IMR-90 (cell line): ENCODE data around the gene KRTAP5-6. TPM values are rescaled to one million over a fixed set of nuclear protein-coding genes. Genes with fewer than 3 reads are reported as not detected.

Experiments
- ATAC-seq: fragments of 200-7000 bp; cut with Tn5 transposase; 2 replicates; pipeline ENCODE4 v1.9.1; 2020; ENCODE audit warnings: low read depth, mild to moderate bottlenecking, moderate library complexity
- BruUV-seq: library from RNA; stranded (reverse); fragments of 400-500 nt; replicated peaks from 2 replicates; lab custom pipeline; 2021; lab: Mats Ljungman, UMichigan
- CTCF ChIA-PET: fragments of 300-600 bp; formaldehyde crosslinking; extraction: SDS; loops from one replicate; lab custom pipeline; 2021; ENCODE audit warnings: antibody characterized with exemption; lab: Yijun Ruan, JAX
- POLR2A ChIA-PET: fragments of 300-600 bp; sonication (Branson Sonifier 250); formaldehyde crosslinking; loops from one replicate; lab custom pipeline; 2022; ENCODE audit warnings: antibody characterized with exemption; ENCODE audit not compliant: unreplicated experiment; lab: Charles Lee
- DNase-seq: peaks from one replicate; pipeline ENCODE4 v3.0.0; 2013
- H2AFZ ChIP-seq: replicated peaks from 2 replicates; pipeline ENCODE3; 2013; ENCODE audit warnings: low read length, mild to moderate bottlenecking; ENCODE audit not compliant: poor library complexity
- H2AK5ac ChIP-seq: 2 replicates; pipeline ENCODE4 v1.6.1; 2013; ENCODE audit warnings: low read depth, low read length, inconsistent platforms
- H2AK9ac ChIP-seq: replicated peaks from 2 replicates; pipeline ENCODE3; 2013; ENCODE audit warnings: mild to moderate bottlenecking, low read depth, low read length, moderate library complexity; ENCODE audit not compliant: poor library complexity
- H2BK120ac ChIP-seq: 2 replicates; pipeline ENCODE4 v1.6.1; 2013; ENCODE audit warnings: low read depth, low read length, inconsistent platforms
- H2BK15ac ChIP-seq: 3 replicates; pipeline ENCODE4 v1.6.1; 2013; ENCODE audit warnings: low read depth, low read length, inconsistent platforms
- H2BK20ac ChIP-seq: 2 replicates; pipeline ENCODE4 v1.6.1; 2013; ENCODE audit warnings: low read depth, mild to moderate bottlenecking, inconsistent platforms, low read length, moderate library complexity
- H2BK5ac ChIP-seq: 2 replicates; pipeline ENCODE4 v1.6.1; 2013; ENCODE audit warnings: mild to moderate bottlenecking, low read depth, low read length, inconsistent platforms; ENCODE audit not compliant: poor library complexity, severe bottlenecking
- H3K14ac ChIP-seq: replicated peaks from 2 replicates; pipeline ENCODE4 v1.6.1; 2013; ENCODE audit warnings: low read depth, low read length, inconsistent platforms
- H3K18ac ChIP-seq: 2 replicates; pipeline ENCODE4 v1.6.1; 2013; ENCODE audit warnings: low read depth, low read length, control low read depth
- H3K23ac ChIP-seq: 2 replicates; pipeline ENCODE4 v1.6.1; 2013; ENCODE audit warnings: low read depth, low read length, inconsistent platforms
- H3K27ac ChIP-seq: 2 replicates; pipeline ENCODE4 v1.5.1; 2013; ENCODE audit warnings: mild to moderate bottlenecking, control low read depth, low read length; ENCODE audit not compliant: insufficient read depth
- H3K27me3 ChIP-seq: 2 replicates; pipeline ENCODE4 v1.6.1; 2013; ENCODE audit warnings: low read length; ENCODE audit not compliant: control insufficient read depth, insufficient read depth
- H3K36me3 ChIP-seq: 2 replicates; pipeline ENCODE4 v1.6.1; 2013; ENCODE audit warnings: low read length, mixed read lengths; ENCODE audit not compliant: control insufficient read depth, insufficient read depth
- H3K4ac ChIP-seq: 2 replicates; pipeline ENCODE4 v1.6.1; 2013; ENCODE audit warnings: low read depth, low read length, inconsistent platforms
- H3K4me1 ChIP-seq: 2 replicates; pipeline ENCODE4 v1.6.1; 2013; ENCODE audit warnings: low read length, mixed read lengths; ENCODE audit not compliant: control insufficient read depth, insufficient read depth
- H3K4me2 ChIP-seq: 2 replicates; pipeline ENCODE4 v1.6.1; 2013; ENCODE audit warnings: low read depth, mild to moderate bottlenecking, control low read depth, low read length, moderate library complexity
- H3K4me3 ChIP-seq: 2 replicates; pipeline ENCODE4 v1.5.1; 2013; ENCODE audit warnings: low read depth, mild to moderate bottlenecking, control low read depth, low read length, moderate library complexity; ENCODE audit not compliant: insufficient read depth
- H3K56ac ChIP-seq: 2 replicates; pipeline ENCODE4 v1.6.1; 2013; ENCODE audit warnings: low read length, inconsistent platforms; ENCODE audit not compliant: insufficient read depth; ENCODE audit errors: extremely low read depth
- H3K79me1 ChIP-seq, 2 experiments: 2 replicates each; pipeline ENCODE4 v1.6.1; 2013; ENCODE audit warnings: low read length in 2 of 2, inconsistent platforms in 1 of 2, low read depth in 1 of 2
- H3K9ac ChIP-seq: 2 replicates; pipeline ENCODE4 v1.6.1; 2013; ENCODE audit warnings: low read depth, low read length, control low read depth
- H3K9me1 ChIP-seq: 2 replicates; pipeline ENCODE4 v1.6.1; 2013; ENCODE audit warnings: low read length, inconsistent platforms; ENCODE audit not compliant: insufficient read depth
- H3K9me3 ChIP-seq: 2 replicates; pipeline ENCODE4 v1.6.1; 2013; ENCODE audit warnings: low read length; ENCODE audit not compliant: control insufficient read depth, insufficient read depth
- H4K20me1 ChIP-seq: 2 replicates; pipeline ENCODE4 v1.6.1; 2013; ENCODE audit warnings: low read length, inconsistent platforms; ENCODE audit not compliant: insufficient read depth
- H4K5ac ChIP-seq: 2 replicates; pipeline ENCODE4 v1.6.1; 2013; ENCODE audit warnings: mild to moderate bottlenecking, low read depth, low read length, control low read depth
- H4K8ac ChIP-seq, 2 experiments: 2 replicates each; pipeline ENCODE4 v1.6.1; 2013; ENCODE audit warnings: low read depth in 2 of 2, low read length in 2 of 2, control low read depth in 1 of 2, inconsistent platforms in 1 of 2
- H4K91ac ChIP-seq: 2 replicates; pipeline ENCODE4 v1.6.1; 2013; ENCODE audit warnings: low read depth, low read length, inconsistent platforms; ENCODE audit not compliant: insufficient read depth
- BHLHE40 ChIP-seq: fragments of 150-350 bp; IDR thresholded peaks from 2 replicates; pipeline ENCODE4 v1.6.1; 2016; ENCODE audit warnings: mild to moderate bottlenecking, low read depth, low read length
- SMC3 ChIP-seq: fragments of 150-350 bp; IDR thresholded peaks from 2 replicates; pipeline ENCODE4 v1.6.1; 2016; ENCODE audit warnings: low read depth, mild to moderate bottlenecking, antibody characterized with exemption, low read length, moderate library complexity
- WGBS, 2 experiments: methylation state at CpG; one replicate each; pipeline versions ENCODE4 v1.1.5 to v1.1.7; 2013; ENCODE audit warnings: missing lambda C conversion rate in 2 of 2; ENCODE audit not compliant: insufficient read length in 1 of 2; ENCODE audit errors: extremely low coverage in 2 of 2; 5-methylcytosine and 5-hydroxymethylcytosine counted together
- dilution Hi-C: fragments of 300-500 bp; cut with HindIII; formaldehyde crosslinking; loops from one replicate; pipeline ENCODE4 v1.14.3; 2018; ENCODE audit warnings: low sequenced_read_pairs; ENCODE audit not compliant: unreplicated experiment
- in situ Hi-C: fragments of 300-500 bp; cut with MboI; formaldehyde crosslinking; loops from 3 replicates; pipeline ENCODE4 v1.14.3; 2019; ENCODE audit warnings: low sequenced_read_pairs, inconsistent platforms, mixed read lengths
- intact Hi-C: fragments of 100-400 bp; cut with micrococcal nuclease; formaldehyde crosslinking; loops from 2 replicates; pipeline ENCODE4 v1.10.0; 2022
- polyA plus RNA-seq, 3 experiments: library from polyadenylated mRNA; depleted of rRNA; stranded (reverse); fragments of >200 nt; gene quantifications; 2 replicates each; pipeline ENCODE4 v1.2.3, GENCODE V29; 2012; ENCODE audit warnings: low replicate concordance in 1 of 3
- total RNA-seq: library from RNA; depleted of rRNA; stranded (reverse); fragments of >200 nt; gene quantifications from 2 replicates; pipeline ENCODE4 v1.2.3, GENCODE V29; 2012

The KRTAP5-6 gene
- total and polyA plus RNA-seq, 2 of the 4 experiments (the other 2 are of a cell fraction), result not detected

DNA sequence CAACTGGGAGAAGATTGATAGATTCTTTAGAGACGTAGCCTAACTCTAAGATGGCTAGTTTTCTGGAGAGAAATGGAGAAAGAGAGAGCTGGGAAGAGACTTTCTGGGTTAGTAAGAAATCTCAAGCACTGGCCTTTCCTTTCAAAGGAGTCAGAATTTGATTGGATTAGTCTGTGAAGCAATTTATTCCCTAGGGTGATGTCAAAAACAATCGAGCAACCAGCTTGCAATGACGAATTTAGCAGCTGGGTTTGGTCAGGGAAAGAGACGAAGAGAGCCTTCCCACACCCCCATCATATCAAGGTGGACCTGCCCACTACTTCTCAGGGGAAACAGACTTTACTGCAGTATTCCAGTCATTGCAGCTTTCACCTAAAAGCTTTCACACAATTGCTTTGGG is 10.8 kb downstream of the KRTAP5-6 start:
- no CpG with 5 or more reads among the region's 4 CpGs for WGBS, 2 experiments
- Histone ChIP-seq H3K14ac (no peak overlapping the region), H3K27ac (no peak overlapping the region), H3K36me3 (no peaks in the 10 kb centered on the region), H2AK9ac (no peak overlapping the region), H2BK120ac (no peak overlapping the region), H3K56ac (no peak overlapping the region), H2BK20ac (no peak overlapping the region), H3K9ac (no peak overlapping the region), H3K9me1 (no peaks in the 10 kb centered on the region; the same call in 1 of the 2 replicates), H3K23ac (no peak overlapping the region), H2BK5ac (no peak overlapping the region), H3K9me3 (peaks cover 3% of the 10 kb centered on the region; the same call in 1 of the 2 replicates), H3K4me1 (no peaks in the 10 kb centered on the region), H3K4me3 (no peak overlapping the region), H3K79me1 (no peaks in the 10 kb centered on the region), H3K4ac (no peak overlapping the region), H4K20me1 (no peaks in the 10 kb centered on the region), H2AFZ (no peak overlapping the region), H2AK5ac (no peak overlapping the region), H3K4me2 (no peak overlapping the region), H4K8ac (no peak overlapping the region), H4K91ac (no peak overlapping the region), H4K5ac (no peak overlapping the region), H3K18ac (no peak overlapping the region), H3K27me3 (peaks cover 45% of the 10 kb centered on the region), H2BK15ac (no peak overlapping the region)
- in situ Hi-C loops (no loop called here), intact Hi-C loops (no loop called here), dilution Hi-C loops (no loop called here)
- CTCF ChIA-PET, result no interaction called here
- no TSS peak for BruUV-seq
- no peak for ATAC-seq
- no peak for DNase-seq
- TF ChIP-seq SMC3 (no peak), BHLHE40 (no peak)
- POLR2A ChIA-PET, result no interaction called here
